Stimulated activated CD4-positive, alpha-beta T cell treated with anti-CD3 and anti-CD28 coated beads, Interleukin-12 subunit alpha, Interleukin-12 subunit beta, amount 100 ng/mL, for 48 hours (primary cell): ENCODE data around the gene C2CD2.

Source experiments
- DNase-seq, 3 donors: peaks; one replicate each; pipeline ENCODE4 v3.0.0-alpha.2; 2020; ENCODE audit warnings: low read depth in 2 of 3, low spot score in 1 of 3

C2CD2 gene

GRCh38 chr21:41933313-41934079 lies 20.3 kb downstream of the C2CD2 start:
- no peak for DNase-seq

GRCh38 chr21:41932576-41933312 lies 21.1 kb downstream of the C2CD2 start:
- DNase-seq: no peak

- DNase-seq: no peak
Measured at GRCh38 chr21:41932191-41932575, 21.6 kb downstream of the C2CD2 start.

GRCh38 chr21:41931041-41931451 lies 22.8 kb downstream of the C2CD2 start:
- DNase-seq: no peak

GRCh38 chr21:41929248-41929647 lies 24.6 kb downstream of the C2CD2 start:
- DNase-seq: no peak

GRCh38 chr21:41928621-41929220 lies 25.1 kb downstream of the C2CD2 start:
- DNase-seq: no peak

GRCh38 chr21:41927727-41928409 lies 25.9 kb downstream of the C2CD2 start:
- DNase-seq: no peak

- DNase-seq: no peak
Measured at GRCh38 chr21:41926807-41927171, 27.0 kb downstream of the C2CD2 start.

- DNase-seq: peak in 1 of 3 donors; percentile 34
Measured at GRCh38 chr21:41926117-41926806, 27.6 kb downstream of the C2CD2 start.

GRCh38 chr21:41925767-41926116 lies 28.1 kb downstream of the C2CD2 start:
- DNase-seq: no peak

- no peak for DNase-seq
Measured at GRCh38 chr21:41924368-41924754, 29.5 kb downstream of the C2CD2 start.

GRCh38 chr21:41923631-41924367 lies 30.0 kb downstream of the C2CD2 start:
- DNase-seq: no peak

GRCh38 chr21:41923186-41923585 lies 30.6 kb downstream of the C2CD2 start:
- DNase-seq: no peak

- no peak for DNase-seq
Measured at GRCh38 chr21:41921021-41921420, 32.8 kb downstream of the C2CD2 start.

GRCh38 chr21:41920476-41920875 lies 33.3 kb downstream of the C2CD2 start:
- DNase-seq: no peak

GRCh38 chr21:41919666-41920398 lies 34.0 kb downstream of the C2CD2 start:
- no peak for DNase-seq

GRCh38 chr21:41918561-41919358 lies 35.1 kb downstream of the C2CD2 start:
- no peak for DNase-seq

- no peak for DNase-seq
Measured at GRCh38 chr21:41917531-41917930, 36.3 kb downstream of the C2CD2 start.

- DNase-seq: no peak
Measured at GRCh38 chr21:41916888-41917433, 36.9 kb downstream of the C2CD2 start.
